UCSD-AML1 (cell line): Measurements from ENCODE around the gene NSUN4.

ENCODE experiments used
- DNase-seq: peaks from one replicate; lab custom pipeline; 2025; ENCODE audit not compliant: unreplicated experiment; lab: John Stamatoyannopoulos, UW

NSUN4 gene

DNA sequence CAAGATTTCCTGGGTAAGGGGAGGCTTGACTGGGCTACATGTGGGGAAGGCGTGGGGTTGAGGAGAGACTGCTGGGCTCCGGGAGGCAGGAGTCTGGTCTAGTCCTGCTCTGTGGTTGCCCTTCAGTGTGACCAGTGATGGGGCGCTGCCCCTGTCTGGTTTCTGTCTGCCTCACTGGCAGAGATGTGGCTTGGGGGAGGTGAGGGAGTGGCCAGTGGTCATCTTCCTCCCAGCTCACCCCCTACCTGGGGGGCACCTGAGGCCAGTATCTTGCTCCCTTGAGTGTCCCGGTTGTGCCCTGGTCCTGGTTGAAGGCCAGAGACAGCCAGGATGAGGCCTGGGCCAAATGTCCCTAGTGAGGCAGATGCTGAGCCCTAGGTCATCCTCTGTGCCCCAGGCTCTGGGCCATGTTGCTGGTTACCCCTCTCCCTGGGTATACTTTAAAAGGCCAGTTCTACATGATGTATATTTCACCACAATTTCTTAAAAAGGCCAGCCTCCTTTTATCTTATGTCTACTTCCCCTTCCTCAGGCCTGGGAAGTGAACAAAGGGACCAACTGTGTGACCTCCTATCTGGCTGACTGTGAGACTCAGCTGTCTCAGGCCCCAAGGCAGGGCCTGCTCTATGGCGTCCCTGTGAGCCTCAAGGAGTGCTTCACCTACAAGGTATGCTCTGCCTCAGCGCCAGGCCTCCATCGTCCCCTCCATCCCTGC lies 64.0 kb downstream of the NSUN4 start:
- peak; percentile 18 for DNase-seq

DNA sequence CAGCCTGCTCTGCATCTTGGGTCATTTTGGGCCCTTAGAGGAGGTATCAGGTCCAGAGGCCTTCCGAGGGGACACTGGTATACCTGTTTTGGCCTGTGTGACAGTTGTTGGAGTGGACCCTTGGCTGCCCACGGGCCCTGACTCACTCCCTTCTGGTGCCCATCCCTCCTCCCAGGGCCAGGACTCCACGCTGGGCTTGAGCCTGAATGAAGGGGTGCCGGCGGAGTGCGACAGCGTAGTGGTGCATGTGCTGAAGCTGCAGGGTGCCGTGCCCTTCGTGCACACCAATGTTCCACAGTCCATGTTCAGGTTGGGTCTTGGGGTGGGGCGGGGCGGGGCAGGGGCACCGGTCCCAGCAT lies 64.6 kb downstream of the NSUN4 start:
- DNase-seq: no peak

DNA sequence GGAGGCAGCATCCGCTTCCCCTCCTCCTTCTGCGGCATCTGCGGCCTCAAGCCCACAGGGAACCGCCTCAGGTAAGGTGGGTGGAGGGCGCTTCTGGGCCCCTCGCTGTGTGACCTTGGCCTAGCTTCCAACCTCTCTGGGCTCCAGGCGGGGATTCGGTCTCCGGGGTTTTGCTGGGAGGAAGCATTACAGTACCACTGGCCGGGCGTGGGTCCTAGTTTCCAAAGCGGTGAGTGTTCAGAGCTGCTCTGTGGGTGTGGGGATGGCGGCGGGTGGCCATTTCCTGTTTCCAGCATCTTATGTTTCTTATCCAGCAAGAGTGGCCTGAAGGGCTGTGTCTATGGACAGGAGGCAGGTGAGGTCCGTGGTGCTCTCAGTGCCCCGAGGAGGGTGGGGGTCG lies 65.1 kb downstream of the NSUN4 start:
- no peak for DNase-seq

DNA sequence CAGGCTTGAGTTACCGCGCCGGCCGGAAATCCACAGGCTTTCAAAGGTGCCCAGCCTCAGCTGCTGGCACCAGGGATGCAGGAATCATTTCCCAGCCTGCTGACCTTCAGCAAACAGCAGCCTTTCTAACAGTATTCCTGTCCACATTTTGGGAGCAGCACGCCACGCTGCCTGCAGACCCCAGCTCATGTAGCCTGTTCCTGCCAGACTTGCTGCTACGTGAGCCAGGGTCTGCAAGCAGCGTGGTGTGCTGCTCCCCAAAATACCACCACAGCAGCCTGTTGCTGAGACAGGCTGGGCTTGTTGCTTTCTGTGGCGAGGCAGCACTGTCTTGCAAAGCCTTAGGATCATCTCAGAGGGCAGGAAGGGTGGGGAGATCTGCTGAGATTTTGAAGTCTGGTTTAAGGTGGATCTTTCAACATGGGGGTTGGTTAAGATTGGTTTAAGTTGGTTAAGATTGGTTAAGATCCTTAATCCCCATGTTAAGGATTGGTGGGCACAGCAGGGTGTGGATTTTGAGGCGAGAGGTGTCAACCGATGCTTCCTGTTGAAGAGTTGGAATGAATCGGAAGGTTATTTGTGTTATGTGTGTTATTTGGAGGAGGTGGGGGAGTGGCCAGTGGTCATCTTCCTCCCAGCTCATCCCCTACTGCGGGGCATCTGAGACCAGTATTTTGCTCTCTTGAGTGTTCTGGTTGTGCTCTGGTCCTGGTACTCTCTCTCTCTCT lies 66.4 kb downstream of the NSUN4 start:
- no peak for DNase-seq

- DNase-seq: no peak
These were observed 67.0 kb downstream of the NSUN4 start for GRCh38 chr1:46407636-46408035.

DNA sequence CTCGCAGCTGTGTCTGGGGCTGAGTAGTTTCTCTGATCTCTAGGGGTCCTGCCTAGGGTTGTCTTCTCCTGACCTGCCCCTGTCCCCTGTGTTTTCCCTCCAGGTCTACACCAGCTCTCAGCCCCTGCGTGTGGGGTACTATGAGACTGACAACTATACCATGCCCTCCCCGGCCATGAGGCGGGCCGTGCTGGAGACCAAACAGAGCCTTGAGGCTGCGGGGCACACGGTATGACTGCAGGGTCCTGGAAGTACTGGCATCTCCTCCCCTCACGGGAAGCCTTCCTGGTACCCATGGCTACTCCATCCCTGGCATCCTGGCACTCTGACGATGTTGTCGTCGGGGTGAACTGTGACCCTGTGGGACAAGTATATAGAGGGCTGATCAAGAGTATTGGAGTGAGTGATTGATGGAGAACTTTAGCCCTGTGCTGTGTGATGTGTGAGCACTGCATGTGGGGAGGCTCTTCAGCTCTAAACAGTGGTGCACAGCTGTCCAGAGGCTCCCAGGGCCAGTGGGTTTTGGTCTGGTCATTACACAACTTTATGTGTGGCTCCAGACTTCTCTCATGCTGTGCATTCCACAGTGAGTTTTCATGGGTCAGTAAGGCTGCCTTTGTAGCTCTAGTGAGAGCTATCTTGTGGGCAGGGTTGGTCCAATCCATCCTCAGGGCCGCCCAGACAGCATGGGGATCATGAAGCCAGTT lies 67.9 kb downstream of the NSUN4 start:
- DNase-seq: no peak

- DNase-seq: no peak
These were observed 68.4 kb downstream of the NSUN4 start for GRCh38 chr1:46409063-46409372.

DNA sequence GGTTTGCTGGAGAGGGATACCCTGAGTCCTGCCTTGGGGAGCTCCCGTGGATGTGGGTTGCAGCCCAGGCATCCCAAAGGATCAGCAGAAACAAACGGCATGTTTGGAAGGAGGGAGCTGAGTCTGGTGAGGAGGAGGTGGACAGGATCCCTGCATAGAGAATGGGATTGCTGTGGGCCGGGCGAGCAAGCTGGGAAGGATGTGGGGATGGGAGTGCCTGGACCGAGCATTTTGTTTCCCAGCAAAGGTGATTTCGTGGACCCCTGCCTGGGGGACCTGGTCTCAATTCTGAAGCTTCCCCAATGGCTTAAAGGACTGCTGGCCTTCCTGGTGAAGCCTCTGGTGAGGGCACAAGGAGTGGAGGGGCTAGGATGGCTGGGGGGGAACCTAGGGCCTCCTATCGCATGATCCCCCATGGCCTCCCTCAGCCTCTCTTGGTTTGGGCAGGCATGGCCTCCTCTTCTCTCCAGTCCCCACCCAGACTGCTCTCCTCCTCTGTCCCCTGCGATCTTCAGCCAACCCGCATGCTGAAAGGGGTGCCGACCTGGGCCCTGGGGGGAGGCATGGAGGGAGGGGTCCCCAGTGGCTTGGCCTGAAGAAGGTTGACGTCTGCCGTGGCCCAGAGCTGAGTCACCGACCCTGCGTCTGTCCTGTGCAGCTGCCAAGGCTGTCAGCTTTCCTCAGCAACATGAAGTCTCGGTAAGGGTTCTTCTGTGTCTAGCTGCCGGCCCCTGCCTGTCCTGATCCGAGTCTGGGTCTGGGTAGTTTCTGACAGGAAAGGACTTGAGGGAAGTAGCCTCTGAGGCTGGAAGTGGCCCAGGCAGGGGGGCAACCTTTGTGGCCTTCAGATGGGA lies 69.8 kb downstream of the NSUN4 start:
- no peak for DNase-seq

DNA sequence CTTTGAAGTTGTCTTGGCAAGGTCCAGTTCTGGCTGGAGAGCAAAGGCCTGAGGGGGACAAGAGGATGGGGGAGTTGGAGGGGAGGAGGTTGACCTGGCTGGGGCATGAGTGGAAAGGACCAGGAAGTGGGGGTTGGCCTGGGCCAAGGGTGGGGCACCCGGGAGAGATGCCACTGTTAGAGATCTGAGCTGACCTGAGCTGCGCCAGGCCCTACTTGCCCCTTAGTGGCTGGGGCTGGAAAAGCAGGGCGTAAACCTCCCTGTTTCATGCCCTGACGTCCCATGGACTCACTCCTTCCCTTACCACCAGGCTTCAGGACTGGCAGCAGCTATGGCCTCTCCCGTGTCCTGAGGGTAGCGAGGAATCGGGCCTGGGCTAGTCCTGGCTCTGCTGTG lies 70.4 kb downstream of the NSUN4 start:
- no peak for DNase-seq
